ENCODE measurements around the gene KDM4C.

The KDM4C gene

GRCh38 chr9:7108936-7109335 is 351.2 kb downstream of the KDM4C start:
- H3K27ac ChIP-seq = no peak overlapping the region
- ChIA-PET CTCF (no interaction called here), POLR2A (ENCODE audit: low non-redundant PET) (no interaction called here)
- DNase-seq (ENCODE audit: low spot score) = no peak
- no peak for TF ChIP-seq CTCF (conservative IDR thresholded peaks at IDR 0.05; ENCODE audit: low read depth)

- no peak overlapping the region for H3K27ac ChIP-seq
- CTCF ChIA-PET = no interaction called here
- no peak for TF ChIP-seq CTCF (conservative IDR thresholded peaks at IDR 0.05; ENCODE audit: low read depth)
- DNase-seq (ENCODE audit: low spot score) = no peak
- POLR2A ChIA-PET (ENCODE audit: low non-redundant PET) = no interaction called here
Measured at GRCh38 chr9:7111413-7111812, 353.6 kb downstream of the KDM4C start.

GRCh38 chr9:7115606-7116005 is 357.8 kb downstream of the KDM4C start:
- no peak for TF ChIP-seq CTCF (conservative IDR thresholded peaks at IDR 0.05; ENCODE audit: low read depth)
- DNase-seq (ENCODE audit: low spot score) = no peak
- POLR2A ChIA-PET (ENCODE audit: low non-redundant PET) = no interaction called here
- CTCF ChIA-PET = no interaction called here
- H3K27ac ChIP-seq = no peak overlapping the region

- no peak overlapping the region for H3K27ac ChIP-seq
- ChIA-PET CTCF (no interaction called here), POLR2A (ENCODE audit: low non-redundant PET) (no interaction called here)
- peak; percentile 23 for DNase-seq (ENCODE audit: low spot score)
- TF ChIP-seq CTCF (conservative IDR thresholded peaks at IDR 0.05; ENCODE audit: low read depth) = no peak
Measured at GRCh38 chr9:7117676-7118561, 360.1 kb downstream of the KDM4C start.

- H3K27ac ChIP-seq = no peak overlapping the region
- ChIA-PET POLR2A (ENCODE audit: low non-redundant PET) (no interaction called here), CTCF (no interaction called here)
- DNase-seq (ENCODE audit: low spot score) = no peak
- TF ChIP-seq CTCF (conservative IDR thresholded peaks at IDR 0.05; ENCODE audit: low read depth) = no peak
Measured at GRCh38 chr9:7118633-7119032, 360.9 kb downstream of the KDM4C start.

- POLR2A ChIA-PET (ENCODE audit: low non-redundant PET) = no interaction called here
- CTCF ChIA-PET = no interaction called here
- no peak for TF ChIP-seq CTCF (conservative IDR thresholded peaks at IDR 0.05; ENCODE audit: low read depth)
- no peak for DNase-seq (ENCODE audit: low spot score)
- H3K27ac ChIP-seq = no peak overlapping the region
Measured at GRCh38 chr9:7119612-7120011, 361.8 kb downstream of the KDM4C start.
